Activated CD4-positive, CD25-positive, alpha-beta regulatory T cell treated with anti-CD3 and anti-CD28 coated beads, Interleukin-2, amount 50 U/mL, for 24 hours (primary cell): ENCODE measurements around the gene LIMK1.
A peak's percentile ranks its signal among the peaks of the same experiment; 100 is the strongest.

ENCODE experiments used
- ATAC-seq, 2 donors: fragments of 150-1000 bp; cut with Tn5 transposase; one replicate each; pipeline ENCODE4 v1.10.0; 2021; ENCODE audit warnings: mild to moderate bottlenecking in 1 of 2, moderate library complexity in 1 of 2

The LIMK1 gene

GRCh38 chr7:74056096-74056915 lies 27.3 kb upstream of the LIMK1 start:
- no peak for ATAC-seq

- no peak for ATAC-seq
These were observed 26.2 kb upstream of the LIMK1 start for GRCh38 chr7:74057216-74057925.

- no peak for ATAC-seq
These were observed 25.6 kb upstream of the LIMK1 start for GRCh38 chr7:74057987-74058386.

- ATAC-seq = no peak
These were observed 25.1 kb upstream of the LIMK1 start for GRCh38 chr7:74058486-74058885.

- ATAC-seq = no peak
These were observed 24.6 kb upstream of the LIMK1 start for GRCh38 chr7:74059037-74059436.

- no peak for ATAC-seq
These were observed 23.7 kb upstream of the LIMK1 start for GRCh38 chr7:74059681-74060588.

- ATAC-seq = peak; percentile 94 to 96
These were observed 21.6 kb upstream of the LIMK1 start for GRCh38 chr7:74061840-74062539.

GRCh38 chr7:74063223-74063641 lies 20.4 kb upstream of the LIMK1 start:
- no peak for ATAC-seq

GRCh38 chr7:74063646-74064045 lies 20.0 kb upstream of the LIMK1 start:
- ATAC-seq = no peak

- no peak for ATAC-seq
These were observed 18.9 kb upstream of the LIMK1 start for GRCh38 chr7:74064696-74065095.

GRCh38 chr7:74066626-74067025 lies 17.0 kb upstream of the LIMK1 start:
- ATAC-seq = no peak

- ATAC-seq = no peak
These were observed 15.1 kb upstream of the LIMK1 start for GRCh38 chr7:74068378-74069085.

GRCh38 chr7:74069086-74069541 lies 14.5 kb upstream of the LIMK1 start:
- ATAC-seq = no peak

GRCh38 chr7:74069790-74070618 lies 13.6 kb upstream of the LIMK1 start:
- ATAC-seq = no peak

GRCh38 chr7:74070619-74070921 lies 13.0 kb upstream of the LIMK1 start:
- no peak for ATAC-seq

- no peak for ATAC-seq
These were observed 12.5 kb upstream of the LIMK1 start for GRCh38 chr7:74071121-74071520.

- ATAC-seq = no peak
These were observed 8.8 kb upstream of the LIMK1 start for GRCh38 chr7:74074770-74075169.

GRCh38 chr7:74078461-74078860 lies 5.1 kb upstream of the LIMK1 start:
- ATAC-seq = no peak

- no peak for ATAC-seq
These were observed 861 bp upstream of the LIMK1 start for GRCh38 chr7:74082770-74083116.

- peak; percentile 69 for ATAC-seq
These were observed 521 bp downstream of the LIMK1 start for GRCh38 chr7:74083928-74084721.
